MM.1S (cell line): Measurements from ENCODE around the gene NGB.

Experiments
- EZH2phosphoT487 ChIP-seq: fragments of 300-600 bp; sonication (generic); IDR thresholded peaks from 2 replicates; pipeline ENCODE4 v1.6.1; 2018; ENCODE audit warnings: antibody characterized with exemption, low read length
- TF ChIP-seq, protein P1 (sequence below): fragments of 300-600 bp; sonication (generic); IDR thresholded peaks from 2 replicates; pipeline ENCODE4 v1.5.1; 2016; ENCODE audit warnings: antibody characterized with exemption, low read length, mixed read lengths

DNA sequence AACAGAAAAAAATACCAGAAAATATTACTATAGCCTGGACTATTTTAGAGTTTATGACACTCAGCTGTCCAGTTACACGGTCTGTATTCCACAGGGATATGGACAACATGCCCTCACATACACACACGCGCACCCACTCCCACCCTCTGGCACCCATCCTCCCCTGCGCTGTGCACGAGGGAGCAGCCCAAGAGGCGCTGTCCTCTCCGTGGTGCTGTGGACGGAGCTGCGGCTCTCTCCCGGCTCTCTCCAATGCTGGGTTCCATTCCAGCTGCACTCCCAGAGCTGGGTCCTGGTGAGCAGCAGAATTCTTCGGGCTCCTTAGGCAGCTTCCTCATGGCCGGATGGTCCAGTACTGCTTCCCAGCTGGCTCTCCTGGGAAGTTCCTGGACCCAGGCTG lies 6.0 kb upstream of the NGB start:
- TF ChIP-seq, protein P1, sequence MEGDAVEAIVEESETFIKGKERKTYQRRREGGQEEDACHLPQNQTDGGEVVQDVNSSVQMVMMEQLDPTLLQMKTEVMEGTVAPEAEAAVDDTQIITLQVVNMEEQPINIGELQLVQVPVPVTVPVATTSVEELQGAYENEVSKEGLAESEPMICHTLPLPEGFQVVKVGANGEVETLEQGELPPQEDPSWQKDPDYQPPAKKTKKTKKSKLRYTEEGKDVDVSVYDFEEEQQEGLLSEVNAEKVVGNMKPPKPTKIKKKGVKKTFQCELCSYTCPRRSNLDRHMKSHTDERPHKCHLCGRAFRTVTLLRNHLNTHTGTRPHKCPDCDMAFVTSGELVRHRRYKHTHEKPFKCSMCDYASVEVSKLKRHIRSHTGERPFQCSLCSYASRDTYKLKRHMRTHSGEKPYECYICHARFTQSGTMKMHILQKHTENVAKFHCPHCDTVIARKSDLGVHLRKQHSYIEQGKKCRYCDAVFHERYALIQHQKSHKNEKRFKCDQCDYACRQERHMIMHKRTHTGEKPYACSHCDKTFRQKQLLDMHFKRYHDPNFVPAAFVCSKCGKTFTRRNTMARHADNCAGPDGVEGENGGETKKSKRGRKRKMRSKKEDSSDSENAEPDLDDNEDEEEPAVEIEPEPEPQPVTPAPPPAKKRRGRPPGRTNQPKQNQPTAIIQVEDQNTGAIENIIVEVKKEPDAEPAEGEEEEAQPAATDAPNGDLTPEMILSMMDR, result no peak
- TF ChIP-seq EZH2phosphoT487, result no peak
